K562 (cell line): ENCODE data around the gene YPEL4. TPM values are rescaled to one million over a fixed set of nuclear protein-coding genes. Genes with fewer than 3 reads are reported as not detected.

ENCODE experiments used
- ATAC-seq: fragments of 200-7000 bp; cut with Tn5 transposase; 3 replicates; pipeline ENCODE4 v1.9.1; 2020; ENCODE audit warnings: moderate library complexity
- Bru-seq: library from RNA; stranded (reverse); fragments of 400-500 nt; gene quantifications from one replicate; lab custom pipeline; 2021; lab: Mats Ljungman, UMichigan
- BruChase-seq, 2 experiments: library from RNA; stranded (reverse); fragments of 400-500 nt; gene quantifications; one replicate each; lab custom pipeline; 2021; lab: Mats Ljungman, UMichigan
- BruUV-seq: library from RNA; stranded (reverse); fragments of 400-500 nt; replicated peaks from 2 replicates; lab custom pipeline; 2021; lab: Mats Ljungman, UMichigan
- CTCF ChIA-PET: fragments of 300-600 bp; formaldehyde crosslinking; extraction: SDS; loops from one replicate; lab custom pipeline; 2021; ENCODE audit warnings: low intra/inter-chr PET ratio; lab: Yijun Ruan, JAX
- POLR2A ChIA-PET: fragments of 300-600, 350-650 bp; sonication (Branson Sonifier 250); formaldehyde crosslinking; extraction: SDS; loops from one replicate; lab custom pipeline; 2021; ENCODE audit warnings: antibody characterized with exemption, inconsistent platforms; lab: Yijun Ruan, JAX
- DNase-seq, 4 experiments: peaks; one replicate each; pipeline versions ENCODE4 v3.0.0 to v3.0.0-alpha.2; 2011 to 2018; ENCODE audit warnings: low spot score in 3 of 4, mixed read lengths in 3 of 4; ENCODE audit errors: extremely low read depth in 1 of 4
- FAIRE-seq: peaks from 2 replicates; lab custom pipeline; 2011; peaks lifted over from hg19 to GRCh38; lab: Jason Lieb, UNC
- H2AFZ ChIP-seq: 2 replicates; pipeline ENCODE4 v1.6.0; 2011; ENCODE audit warnings: low read depth, low read length, control low read depth, inconsistent platforms
- H3K27ac ChIP-seq: fragments of 200-600 bp; 3 replicates; pipeline ENCODE4 v1.8.0; 2011; ENCODE audit warnings: low read depth, mild to moderate bottlenecking, control low read depth, inconsistent platforms, low read length, moderate library complexity, mixed read lengths; ENCODE audit errors: extremely low read depth
- H3K27me3 ChIP-seq, 2 experiments: fragments of 300-600 bp in 1 of 2; 2 replicates in 1 of 2; 3 replicates in 1 of 2; pipeline versions ENCODE4 v1.6.0 to v1.8.0; 2011; ENCODE audit warnings: inconsistent platforms in 2 of 2, low read length in 2 of 2, mild to moderate bottlenecking in 1 of 2, mixed read lengths in 1 of 2, moderate library complexity in 1 of 2; ENCODE audit not compliant: control insufficient read depth in 2 of 2, insufficient read depth in 2 of 2
- H3K36me3 ChIP-seq: fragments of 300-600 bp; 3 replicates; pipeline ENCODE4 v1.8.0; 2011; ENCODE audit warnings: mild to moderate bottlenecking, low read length, inconsistent platforms; ENCODE audit not compliant: control insufficient read depth, insufficient read depth
- H3K4me1 ChIP-seq, 2 experiments: fragments of 200-600 bp in 1 of 2; replicated peaks in 1 of 2; 2 replicates in 1 of 2; 3 replicates in 1 of 2; pipeline versions ENCODE4 v1.5.1 to v1.8.0; 2011; ENCODE audit warnings: inconsistent platforms in 2 of 2, low read length in 2 of 2, mild to moderate bottlenecking in 1 of 2, mixed read lengths in 1 of 2, moderate library complexity in 1 of 2; ENCODE audit not compliant: control insufficient read depth in 2 of 2, insufficient read depth in 2 of 2
- H3K4me2 ChIP-seq: 2 replicates; pipeline ENCODE4 v1.6.1; 2011; ENCODE audit warnings: low read length, control low read depth, inconsistent platforms, mixed read lengths; ENCODE audit not compliant: insufficient read depth
- H3K4me3 ChIP-seq: fragments of 200-600 bp; sonication (generic), shearing (Covaris generic); 2 replicates; pipeline ENCODE4 v1.5.1; 2016; ENCODE audit warnings: control low read depth, inconsistent platforms
- H3K79me2 ChIP-seq: fragments of 200-600 bp; 3 replicates; pipeline ENCODE4 v1.8.0; 2011; ENCODE audit warnings: low read length, inconsistent platforms; ENCODE audit not compliant: control insufficient read depth, insufficient read depth
- H3K9ac ChIP-seq, 2 experiments: 2 replicates each; pipeline versions ENCODE4 v1.6.0 to v1.6.1; 2011; ENCODE audit warnings: low read depth in 2 of 2, low read length in 2 of 2, control low read depth in 1 of 2, inconsistent platforms in 1 of 2, mild to moderate bottlenecking in 1 of 2, mixed read lengths in 1 of 2; ENCODE audit not compliant: insufficient read depth in 1 of 2
- H3K9me1 ChIP-seq: one replicate; pipeline ENCODE4 v1.6.0; 2011; ENCODE audit warnings: inconsistent platforms, mild to moderate bottlenecking, low read length, moderate library complexity; ENCODE audit not compliant: control insufficient read depth, insufficient read depth
- H3K9me3 ChIP-seq: replicated peaks from 2 replicates; pipeline ENCODE4 v1.5.1; 2011; ENCODE audit warnings: low read depth, low read length, inconsistent platforms; ENCODE audit not compliant: control insufficient read depth, insufficient read depth
- H4K20me1 ChIP-seq: replicated peaks from 2 replicates; pipeline ENCODE4 v1.6.1; 2011; ENCODE audit warnings: low read length, inconsistent platforms, mixed read lengths; ENCODE audit not compliant: control insufficient read depth, insufficient read depth
- CREB1 ChIP-seq, 2 experiments: sonication (generic) in 1 of 2; formaldehyde crosslinking in 1 of 2; IDR thresholded peaks; 2 replicates each; pipeline versions ENCODE4 v1.6.1 to v1.8.0; 2012 to 2022; ENCODE audit warnings: inconsistent platforms in 1 of 2, mild to moderate bottlenecking in 1 of 2, missing genetic modification reagents in 1 of 2, moderate library complexity in 1 of 2
- E2F5 ChIP-seq: sonication (generic); formaldehyde crosslinking; IDR thresholded peaks from 2 replicates; pipeline ENCODE4 v1.8.0; 2022; ENCODE audit warnings: mild to moderate bottlenecking, missing genetic modification reagents
- HDAC2 ChIP-seq: fragments of 450-650 bp; IDR thresholded peaks from 2 replicates; pipeline ENCODE4 v1.6.1; 2016; ENCODE audit warnings: mild to moderate bottlenecking
- HMG20B ChIP-seq: fragments of 250-450 bp; sonication (Bioruptor Pico); IDR thresholded peaks from 2 replicates; pipeline ENCODE4 v1.5.0; 2021; ENCODE audit warnings: mild to moderate bottlenecking
- LARP7 ChIP-seq: fragments of 450-650 bp; IDR thresholded peaks from 2 replicates; pipeline ENCODE4 v1.6.1; 2016
- MXI1 ChIP-seq: IDR thresholded peaks from 2 replicates; pipeline ENCODE4 v1.6.1; 2011; ENCODE audit warnings: low read depth, mild to moderate bottlenecking, improper control_type of control experiment, low read length
- RFX5 ChIP-seq: IDR thresholded peaks from 2 replicates; pipeline ENCODE4 v1.6.1; 2011; ENCODE audit warnings: low read depth, mild to moderate bottlenecking, improper control_type of control experiment, low read length
- SMARCA5 ChIP-seq: fragments of 450-650 bp; IDR thresholded peaks from 2 replicates; pipeline ENCODE4 v1.6.1; 2016
- U2AF1 ChIP-seq: fragments of 200-400 bp; formaldehyde crosslinking; optimal IDR thresholded peaks from 2 replicates; pipeline ENCODE3; 2017; ENCODE audit warnings: mild to moderate bottlenecking, low read depth, low read length, moderate library complexity
- ZNF143 ChIP-seq: sonication (generic); formaldehyde crosslinking; IDR thresholded peaks from 2 replicates; pipeline ENCODE4 v1.9.0; 2022; ENCODE audit warnings: mild to moderate bottlenecking, missing genetic modification reagents
- ZNF589 ChIP-seq: fragments of 200-800 bp; sonication (Bioruptor generic); IDR thresholded peaks from 2 replicates; pipeline ENCODE4 v1.6.1; 2016; ENCODE audit warnings: low read depth, missing genetic modification characterization, missing compliant biosample characterization
- ZNF75A ChIP-seq: fragments of 450-650 bp; formaldehyde crosslinking; IDR thresholded peaks from 2 replicates; pipeline ENCODE4 v1.4.0; 2020; ENCODE audit warnings: mild to moderate bottlenecking
- WGBS: fragments of 100-300 bp; shearing (Covaris generic); methylation state at CpG from one replicate; pipeline ENCODE4 v1.1.6; 2016; ENCODE audit warnings: low coverage, mixed read lengths; ENCODE audit not compliant: insufficient coverage; ENCODE audit errors: missing lambda C conversion rate; 5-methylcytosine and 5-hydroxymethylcytosine counted together
- in situ Hi-C: fragments of 300-500 bp; cut with MboI; formaldehyde crosslinking; loops from 4 replicates; pipeline ENCODE4 v1.15.0; 2018; ENCODE audit warnings: inconsistent platforms, mixed read lengths
- intact Hi-C: fragments of 100-400 bp; cut with micrococcal nuclease; formaldehyde crosslinking; loops from 2 replicates; pipeline ENCODE4 v1.14.2; 2022
- long read RNA-seq, 3 experiments: library from polyadenylated mRNA in 2 of 3; library from RNA in 1 of 3; unstranded in 2 of 3; stranded (forward) in 1 of 3; transcript quantifications; one replicate each; pipeline ENCODE4 v2.0.0, GENCODE V29; 2019 to 2022
- polyA minus RNA-seq, 3 experiments: library from RNA; depleted of rRNA, polyadenylated mRNA; stranded (reverse); fragments of >200 nt; gene quantifications; 2 replicates each; pipeline ENCODE4 v1.2.3, GENCODE V29; 2011
- polyA plus RNA-seq, 8 experiments: library from polyadenylated mRNA; depleted of rRNA in 4 of 8; stranded (reverse) in 5 of 8; unstranded in 3 of 8; fragments of >200 nt; fragmentation: Nextera tagmentation in 2 of 8; fragmentation: Illumina TruSeq in 1 of 8; extraction: Ambion mirVana in 2 of 8; extraction: Trizol in 1 of 8; gene quantifications; 2 replicates each; pipeline versions ENCODE4 v1.2.1 to v1.2.3, GENCODE V29; 2011 to 2014; ENCODE audit warnings: inconsistent platforms in 1 of 8, missing spikeins in 1 of 8
- total RNA-seq, 7 experiments: library from RNA; depleted of rRNA in 6 of 7; stranded (reverse); fragments of >200 nt in 6 of 7; fragmentation: Illumina TruSeq in 2 of 7; extraction: Trizol in 2 of 7; gene quantifications; 2 replicates each; pipeline versions ENCODE4 v1.2.1 to v1.2.3, GENCODE V29; 2011 to 2021; ENCODE audit warnings: low replicate concordance in 1 of 7
- TF ChIP-seq, protein P1 (sequence below), 2 experiments: fragments of 450-650 bp; IDR thresholded peaks; 2 replicates each; pipeline ENCODE4 v1.6.1; 2016

Gene YPEL4
- 2.3 and 5.9 TPM in 2 replicates for total RNA-seq (2011; cell fraction: chromatin; rRNA removed; ENCODE audit: low replicate concordance)
- 1.8 and 4.0 TPM in 2 replicates for total RNA-seq (2011; cell fraction: nucleolus; rRNA removed)
- total RNA-seq (2011; cell fraction: nucleoplasm; rRNA removed) = 2.2 and 2.8 TPM in 2 replicates
- total RNA-seq (2014; rRNA removed) (0.37 TPM in 1 of 2 replicates, not detected in the other), total RNA-seq (2014; rRNA removed; fragmentation: Illumina TruSeq; extraction: Trizol) (0.16 and 0.22 TPM in 2 replicates), total RNA-seq (2015; rRNA removed; fragmentation: Illumina TruSeq; extraction: Trizol) (0.07 and 0.08 TPM in 2 replicates), total RNA-seq (2021) (0.42 and 0.51 TPM in 2 replicates), polyA plus RNA-seq (2011; rRNA removed) (0.91 and 1.4 TPM in 2 replicates), polyA plus RNA-seq (2014; fragmentation: Illumina TruSeq; extraction: Trizol) (0.40 and 0.48 TPM in 2 replicates), polyA plus RNA-seq (2014; fragmentation: Nextera tagmentation; extraction: Ambion mirVana) (under 1 TPM in 1 of 2 experiments, not detected in 1; 0.08 TPM), polyA plus RNA-seq (2014; rRNA removed) (0.40 and 1.1 TPM in 2 replicates), polyA minus RNA-seq (2011; rRNA and poly(A)+ RNA removed) (0.51 and 0.56 TPM in 2 replicates), Bru-seq, nascent RNA (percentile 31 among the genes with signal in this experiment), BruChase-seq, experiment 1, labeled RNA remaining after a 2-hour chase (percentile 18 among the genes with signal in this experiment), BruChase-seq, experiment 2, labeled RNA remaining after a 6-hour chase (percentile 27 among the genes with signal in this experiment)
- 0.88 and 2.1 TPM in 2 replicates for polyA plus RNA-seq (2011; cell fraction: cytosol; rRNA removed)
- polyA plus RNA-seq (2011; cell fraction: nucleus; rRNA removed) = 3.1 and 5.7 TPM in 2 replicates
- 1.0 and 2.1 TPM in 2 replicates for polyA plus RNA-seq (2012)
- polyA minus RNA-seq (2011; cell fraction: cytosol; rRNA and poly(A)+ RNA removed) = 0.57 TPM in 1 of 2 replicates, not detected in the other
- polyA minus RNA-seq (2011; cell fraction: nucleus; rRNA and poly(A)+ RNA removed) = 1.00 and 1.2 TPM in 2 replicates
- long read RNA-seq, experiment 1, partial matches to known transcripts = 1 of 1 reads
- long read RNA-seq, experiment 1, other reads (novel, unspliced or antisense) = 0 of 1 reads
- long read RNA-seq, experiment 2, partial matches to known transcripts = 1 of 1 reads
- long read RNA-seq, experiment 2, other reads (novel, unspliced or antisense) = 0 of 1 reads
- long read RNA-seq, experiment 3 = 0 reads

- peak; percentile 68 for ATAC-seq
- Histone ChIP-seq H3K36me3 (no peaks in the 10 kb centered on the region), H3K9me3 (no peaks in the 10 kb centered on the region), H3K9ac (peak within 1 kb of the TSS; percentile 21 to 41; a peak in 2 of 4 replicates), H3K79me2 (no peaks in the 10 kb centered on the region), H3K27ac (no peak within 1 kb of the TSS; the same call in 2 of the 3 replicates), H4K20me1 (no peaks in the 10 kb centered on the region; the same call in 1 of the 2 replicates), H2AFZ (peak within 1 kb of the TSS; percentile 73), H3K4me3 (peak within 1 kb of the TSS; percentile 21; the same call in 1 of the 2 replicates), H3K4me2 (peak within 1 kb of the TSS; percentile 78), H3K4me1 (peaks cover 36 to 38% of the 10 kb centered on the region in 2 experiments), H3K27me3 (peaks cover 0 to 15% of the 10 kb centered on the region in 2 experiments; a peak in 2 of 5 replicates), H3K9me1 (no peaks in the 10 kb centered on the region)
- ChIA-PET CTCF (no interaction called here), POLR2A (interaction anchor here (0.5 to 0.6 kb wide), 2 partner anchors 90 to 360 kb away, joined by 3 read pairs; no protein-coding TSS in a partner anchor)
- intact Hi-C loops (no loop called here), in situ Hi-C loops (loop anchor here (10.0 to 25.0 kb wide), 2 partner anchors 195 to 862 kb away; partner anchors contain the start of gene OR5B21)
- DNase-seq = peak; percentile 78 to 83 (median 82)
- 22% methylated on average over 10 of the region's 15 CpGs for WGBS
- no peak for FAIRE-seq
- no TSS peak for BruUV-seq
- TF ChIP-seq SMARCA5 = 0 out of 2 replicates have a peak, but pooled peaks have one; percentile 20
- no peak for TF ChIP-seq ZNF143 (CRISPR knock-in tag)
- TF ChIP-seq ZNF589 (CRISPR knock-in tag) = no peak
- no peak for TF ChIP-seq RFX5
- TF ChIP-seq MXI1 = no peak
- TF ChIP-seq LARP7 = 0 out of 2 replicates have a peak, but pooled peaks have one; percentile 27
- no peak for TF ChIP-seq U2AF1
- TF ChIP-seq, protein P1, sequence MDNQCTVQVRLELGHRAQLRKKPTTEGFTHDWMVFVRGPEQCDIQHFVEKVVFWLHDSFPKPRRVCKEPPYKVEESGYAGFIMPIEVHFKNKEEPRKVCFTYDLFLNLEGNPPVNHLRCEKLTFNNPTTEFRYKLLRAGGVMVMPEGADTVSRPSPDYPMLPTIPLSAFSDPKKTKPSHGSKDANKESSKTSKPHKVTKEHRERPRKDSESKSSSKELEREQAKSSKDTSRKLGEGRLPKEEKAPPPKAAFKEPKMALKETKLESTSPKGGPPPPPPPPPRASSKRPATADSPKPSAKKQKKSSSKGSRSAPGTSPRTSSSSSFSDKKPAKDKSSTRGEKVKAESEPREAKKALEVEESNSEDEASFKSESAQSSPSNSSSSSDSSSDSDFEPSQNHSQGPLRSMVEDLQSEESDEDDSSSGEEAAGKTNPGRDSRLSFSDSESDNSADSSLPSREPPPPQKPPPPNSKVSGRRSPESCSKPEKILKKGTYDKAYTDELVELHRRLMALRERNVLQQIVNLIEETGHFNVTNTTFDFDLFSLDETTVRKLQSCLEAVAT (IDR thresholded peaks at IDR 0.05) = peak in 1 of 2 experiments; percentile 36; a peak in 1 of 4 replicates
- TF ChIP-seq ZNF75A (CRISPR knock-in tag) = no peak
- TF ChIP-seq E2F5 (CRISPR knock-in tag) = no peak
- no peak for TF ChIP-seq HMG20B (CRISPR knock-in tag)
- TF ChIP-seq HDAC2 = no peak
- peak; percentile 78 for TF ChIP-seq CREB1 (IDR thresholded peaks at IDR 0.05)
- TF ChIP-seq CREB1 (CRISPR knock-in tag; IDR thresholded peaks at IDR 0.05) = peak; percentile 78; the same call in 1 of the 2 replicates
Measured at GRCh38 chr11:57649826-57650738, at the start of gene YPEL4. YPEL4 (minus strand) TSS chr11:57649912; CDS start chr11:57647107, 2,805 bp downstream.
